ENCODE results near the gene FTH1.
A peak's percentile ranks its signal among the peaks of the same experiment; 100 is the strongest.
"Not testable (repeated sequence)": the region's sequence is repeated elsewhere in the genome, so short reads cannot be mapped to it uniquely, and the experiment has no call there.

Gene FTH1

GRCh38 chr11:61978703-61979661 is 11.5 kb upstream of the FTH1 start:
- DNase-seq = no peak

- no peak for DNase-seq
These were observed 9.5 kb upstream of the FTH1 start for GRCh38 chr11:61976813-61977475.

- DNase-seq = no peak
These were observed 9.0 kb upstream of the FTH1 start for GRCh38 chr11:61976420-61976800.

DNA sequence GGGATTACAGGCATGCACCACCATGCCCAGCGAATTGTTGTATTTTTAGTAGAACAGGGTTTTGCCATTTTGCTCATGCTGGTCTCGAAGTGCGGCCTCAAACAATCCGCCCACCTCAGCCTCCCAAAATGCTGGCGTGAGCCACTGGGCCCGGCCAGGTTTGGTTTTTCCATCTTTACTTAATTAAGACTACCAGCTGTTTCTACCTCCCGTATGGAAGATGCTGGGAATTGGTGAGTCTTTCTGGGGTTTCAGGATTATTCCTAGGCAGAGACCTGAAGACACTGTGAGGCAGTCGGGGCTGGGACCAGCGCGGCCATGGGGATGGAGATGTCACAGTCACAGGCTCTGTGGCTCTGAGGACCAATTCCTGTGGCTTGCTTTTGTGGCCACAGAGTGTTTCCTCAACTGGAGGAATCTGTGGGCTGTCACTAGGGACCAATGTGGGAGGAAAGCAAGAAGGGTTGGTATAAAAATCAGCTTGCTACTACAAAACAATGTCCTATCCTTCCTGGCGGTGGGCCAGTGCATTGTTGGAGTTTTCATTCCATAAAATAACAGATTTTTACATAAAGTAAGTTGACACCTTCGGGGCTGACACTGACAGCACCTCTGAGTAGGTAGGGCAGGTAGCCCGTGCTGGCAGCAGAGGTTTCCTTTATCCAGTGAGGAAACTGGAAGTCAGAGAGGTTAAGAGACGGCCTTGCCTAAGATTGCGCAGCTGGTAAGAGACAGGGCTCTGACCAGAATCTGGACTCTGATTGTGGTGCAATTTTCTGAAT is 8.4 kb upstream of the FTH1 start:
- DNase-seq = no peak

DNA sequence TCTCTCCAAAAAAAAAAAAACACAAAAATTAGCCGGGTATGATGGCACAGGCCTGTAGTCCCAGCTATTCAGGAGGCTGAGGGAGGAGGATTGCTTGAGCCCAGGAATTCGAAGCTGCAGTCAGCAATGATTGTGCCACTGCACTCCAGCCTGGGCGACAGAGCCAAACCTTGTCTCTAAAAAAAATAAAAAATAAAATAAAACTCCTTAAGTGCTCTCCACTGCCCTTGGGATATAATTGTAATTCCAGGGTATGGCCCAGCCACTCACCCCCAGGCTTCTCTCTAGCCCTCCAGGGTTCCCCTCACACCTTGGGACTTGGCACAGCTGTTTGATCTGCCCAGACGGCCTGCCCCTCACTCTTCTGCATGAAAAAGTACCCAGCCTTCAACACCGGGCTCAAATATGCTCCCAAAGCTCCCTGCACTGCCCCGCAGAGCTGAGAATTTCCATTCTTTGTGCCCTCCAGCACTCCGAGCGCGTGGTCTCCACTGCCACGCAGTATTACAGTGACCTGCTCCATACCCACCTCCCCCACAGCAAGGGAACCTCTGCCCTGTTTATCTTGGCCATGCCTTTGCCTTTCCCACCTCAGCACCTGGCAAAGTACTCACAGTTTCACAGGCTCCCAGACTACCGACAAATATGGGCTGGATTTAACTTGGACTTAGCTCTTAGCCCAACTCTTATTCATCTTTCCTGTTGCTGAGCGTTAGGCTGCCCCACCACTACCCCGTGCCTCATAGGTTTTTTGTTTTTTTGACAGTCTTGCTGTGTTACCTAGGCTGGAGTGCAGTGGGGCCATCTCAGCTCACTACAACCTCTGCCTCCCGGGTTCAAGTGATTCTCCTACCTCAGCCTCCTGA is 7.6 kb upstream of the FTH1 start:
- no peak for DNase-seq

- DNase-seq = no peak
These were observed 6.2 kb upstream of the FTH1 start for GRCh38 chr11:61973476-61974162.

DNA sequence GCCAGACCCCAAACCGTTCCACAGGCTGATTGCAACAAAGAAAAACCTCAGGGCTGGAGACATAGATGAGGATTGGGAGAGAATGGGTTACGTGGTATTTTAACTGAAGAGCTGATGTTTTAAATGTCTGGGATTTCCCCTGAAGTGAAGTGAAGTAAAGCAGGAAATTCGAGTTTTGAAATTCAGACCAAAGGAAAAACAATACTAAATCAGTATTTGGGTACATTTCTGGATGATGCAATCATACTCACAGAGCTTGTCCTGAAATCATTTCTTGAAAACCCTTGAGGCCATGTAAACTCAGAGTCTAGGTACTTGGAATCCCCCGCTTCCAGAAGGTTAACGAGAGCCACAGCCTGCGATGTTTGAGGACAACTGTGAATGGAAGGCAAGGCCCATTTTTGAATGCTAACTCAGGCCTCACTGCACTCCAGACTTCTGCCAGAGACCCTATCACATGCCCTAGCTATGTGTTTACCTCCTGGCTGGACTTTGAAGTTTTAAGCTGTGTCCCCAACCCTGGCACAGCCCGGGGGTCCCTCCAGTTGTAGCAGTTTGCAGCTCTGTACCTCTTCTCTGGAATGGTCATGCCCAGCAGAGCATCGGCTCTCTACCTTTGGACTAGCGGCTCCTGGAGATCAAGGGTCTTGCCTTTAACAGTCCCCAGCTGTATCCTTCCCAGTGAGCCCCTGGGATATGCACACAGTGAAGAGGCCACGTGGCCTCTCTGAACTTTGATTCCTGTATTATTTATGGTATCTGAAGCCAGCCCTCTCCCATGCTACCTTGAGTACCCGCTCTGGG is 5.4 kb upstream of the FTH1 start:
- DNase-seq = no peak

GRCh38 chr11:61972112-61972671 is 4.8 kb upstream of the FTH1 start:
- DNase-seq = no peak

- DNase-seq = peak; percentile 94
These were observed 4.0 kb upstream of the FTH1 start for GRCh38 chr11:61971248-61972111.

DNA sequence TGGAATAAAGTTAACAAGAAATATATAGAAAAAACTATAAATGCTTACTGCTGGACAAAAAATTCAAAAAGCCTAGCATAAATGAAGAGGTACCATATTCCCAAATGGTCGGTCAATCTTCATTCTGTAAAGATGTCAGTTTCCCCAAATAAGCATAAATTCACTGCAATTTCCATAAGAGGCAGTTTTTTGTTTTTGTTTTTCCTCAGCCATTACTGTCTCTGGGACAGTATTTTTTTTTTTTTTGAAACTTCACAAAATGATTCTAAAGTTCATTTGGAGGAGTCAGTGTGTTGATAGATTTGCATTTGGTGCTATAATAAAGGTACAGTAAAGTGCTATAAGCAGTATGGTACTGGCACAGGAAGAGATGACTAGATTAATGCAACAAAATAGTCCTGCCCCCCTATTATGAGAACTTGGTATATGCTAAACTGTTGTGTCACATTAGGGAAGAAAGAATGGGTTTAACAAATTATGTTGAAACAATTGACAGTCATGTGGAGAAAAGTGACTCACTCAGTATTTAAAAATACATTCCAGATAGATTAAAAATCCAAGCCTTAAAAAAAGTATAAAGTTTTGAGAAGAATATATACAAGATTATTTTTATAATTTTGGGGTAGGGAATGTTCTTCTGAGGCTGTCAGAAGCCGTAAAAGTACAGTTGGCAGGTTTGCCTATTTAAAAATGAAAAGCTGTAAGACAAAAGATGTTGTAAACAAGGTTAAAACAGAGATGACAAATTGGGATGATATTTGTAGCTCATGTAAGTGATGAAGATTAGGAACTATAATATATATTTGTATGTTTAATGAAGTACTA is 2.6 kb upstream of the FTH1 start:
- DNase-seq = no peak

- no peak for DNase-seq
These were observed 1.9 kb upstream of the FTH1 start for GRCh38 chr11:61969391-61969758.

DNA sequence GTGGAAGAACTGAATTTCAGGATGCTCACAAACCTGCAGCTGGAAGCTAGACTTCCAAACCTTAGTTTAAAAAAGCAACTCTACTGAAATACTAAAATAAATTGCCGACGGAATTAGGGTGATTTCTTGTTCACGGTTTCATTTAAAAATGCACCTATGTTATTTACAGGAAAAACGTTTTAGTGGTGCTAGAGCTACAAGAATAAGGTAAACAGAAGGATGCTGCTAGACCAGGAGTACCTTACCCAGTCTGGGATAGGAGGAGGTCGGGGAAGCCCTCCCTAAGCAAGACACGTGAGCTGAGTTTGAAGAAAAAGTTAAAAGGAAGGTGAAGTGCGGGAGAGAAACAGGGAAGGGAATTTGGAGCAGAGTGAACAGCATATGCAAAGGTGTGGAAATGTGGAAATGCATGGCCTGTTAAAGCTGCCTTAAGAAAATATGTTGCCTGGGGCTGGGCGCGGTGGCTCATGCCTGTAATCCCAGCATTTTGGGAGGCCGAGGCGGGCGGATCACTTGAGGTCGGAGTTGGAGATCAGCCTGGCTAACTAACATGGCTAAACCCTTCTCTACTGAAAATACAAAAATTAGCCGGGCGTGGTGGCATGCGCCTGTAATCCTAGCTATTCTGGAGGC is 1.4 kb upstream of the FTH1 start:
- DNase-seq = no peak

GRCh38 chr11:61967924-61968757 is 707 bp upstream of the FTH1 start:
- peak; percentile 69 for DNase-seq

GRCh38 chr11:61966734-61967115 is 709 bp downstream of the FTH1 start:
- DNase-seq = no peak

DNA sequence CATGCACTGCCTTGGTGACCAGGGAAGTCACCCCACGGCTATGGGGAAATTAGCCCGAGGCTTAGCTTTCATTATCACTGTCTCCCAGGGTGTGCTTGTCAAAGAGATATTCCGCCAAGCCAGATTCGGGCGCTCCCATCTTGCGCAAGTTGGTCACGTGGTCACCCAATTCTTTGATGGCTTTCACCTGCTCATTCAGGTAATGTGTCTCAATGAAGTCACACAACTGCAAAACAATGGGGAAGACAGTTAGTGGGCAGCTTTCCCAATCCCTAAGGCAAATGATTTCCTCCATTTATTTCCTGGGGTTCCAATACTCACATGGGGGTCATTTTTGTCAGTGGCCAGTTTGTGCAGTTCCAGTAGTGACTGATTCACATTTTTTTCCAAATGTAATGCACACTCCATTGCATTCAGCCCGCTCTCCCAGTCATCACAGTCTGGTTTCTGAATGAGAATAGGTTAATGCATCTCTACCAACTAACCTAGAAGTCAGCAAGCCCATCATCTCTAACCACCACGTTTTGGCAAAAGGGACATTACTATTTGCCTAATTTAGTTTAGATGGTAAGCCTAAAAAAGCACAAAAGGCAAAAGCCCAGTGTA is 2.7 kb downstream of the FTH1 start:
- not testable (repeated sequence) for DNase-seq

DNA sequence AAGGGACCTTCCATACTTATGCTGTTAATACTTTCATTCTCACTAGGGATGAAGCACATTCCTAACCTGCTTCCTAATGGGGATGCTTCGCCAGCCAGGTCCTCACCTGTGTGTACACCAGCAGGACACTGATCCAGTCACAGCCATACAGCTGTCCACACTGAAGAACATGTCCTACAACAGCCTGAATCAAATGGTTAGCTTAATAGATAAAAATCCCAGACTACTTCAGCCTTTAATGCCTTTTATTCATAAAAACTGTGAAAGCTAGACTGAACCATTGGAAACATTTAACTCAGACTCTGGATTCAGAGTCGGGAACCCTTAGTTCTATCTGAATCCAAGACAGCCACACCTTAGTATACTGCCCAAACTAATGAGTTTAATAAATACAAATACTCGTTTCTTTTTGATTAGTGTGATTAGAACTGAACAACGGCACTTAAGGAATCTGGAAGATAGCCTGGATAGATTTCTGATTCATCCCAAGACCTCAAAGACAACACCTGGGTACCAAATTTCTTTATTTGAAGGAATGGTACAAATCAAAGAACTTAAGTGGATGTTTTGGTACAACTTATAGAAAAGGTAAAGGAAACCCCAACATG is 3.3 kb downstream of the FTH1 start:
- DNase-seq = no peak
